Activated CD4-positive, alpha-beta T cell treated with anti-CD3 and anti-CD28 coated beads for 4 hours (primary cell): ENCODE data around the gene ATP6V1B1.
A peak's percentile ranks its signal among the peaks of the same experiment; 100 is the strongest.

Experiments
- DNase-seq, 2 donors: peaks; one replicate each; pipeline ENCODE4 v3.0.0-alpha.2; 2020

Gene ATP6V1B1

DNA sequence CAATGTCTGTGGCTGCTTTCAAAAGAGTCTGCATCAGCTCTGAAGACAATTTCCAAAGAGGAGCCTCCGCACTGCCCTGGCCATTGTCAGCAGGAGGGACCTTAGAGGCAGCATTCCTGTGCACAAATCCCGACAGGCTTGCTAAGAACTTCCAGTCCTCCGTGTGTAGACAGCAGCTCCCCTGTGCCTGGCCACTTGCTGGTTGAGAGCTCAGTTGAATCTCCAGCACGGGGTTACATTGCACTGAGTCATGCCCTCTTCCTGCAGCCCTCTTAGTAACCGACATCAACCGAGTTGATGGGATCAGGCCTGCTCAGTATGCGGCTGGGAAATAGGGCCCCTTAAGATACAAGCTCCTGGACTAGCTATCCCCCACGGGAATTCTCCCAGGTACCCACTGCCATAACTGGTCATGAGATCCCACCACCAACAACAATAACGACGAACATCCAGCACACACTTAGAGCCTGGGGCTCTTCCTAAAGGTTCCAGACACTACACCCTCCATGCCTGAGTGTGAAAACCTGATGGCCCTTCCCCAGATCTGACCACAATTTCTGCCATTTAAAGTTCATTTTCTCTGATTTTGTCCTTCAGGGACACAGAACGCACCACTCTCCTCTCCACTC lies 12.0 kb downstream of the ATP6V1B1 start:
- no peak for DNase-seq

DNA sequence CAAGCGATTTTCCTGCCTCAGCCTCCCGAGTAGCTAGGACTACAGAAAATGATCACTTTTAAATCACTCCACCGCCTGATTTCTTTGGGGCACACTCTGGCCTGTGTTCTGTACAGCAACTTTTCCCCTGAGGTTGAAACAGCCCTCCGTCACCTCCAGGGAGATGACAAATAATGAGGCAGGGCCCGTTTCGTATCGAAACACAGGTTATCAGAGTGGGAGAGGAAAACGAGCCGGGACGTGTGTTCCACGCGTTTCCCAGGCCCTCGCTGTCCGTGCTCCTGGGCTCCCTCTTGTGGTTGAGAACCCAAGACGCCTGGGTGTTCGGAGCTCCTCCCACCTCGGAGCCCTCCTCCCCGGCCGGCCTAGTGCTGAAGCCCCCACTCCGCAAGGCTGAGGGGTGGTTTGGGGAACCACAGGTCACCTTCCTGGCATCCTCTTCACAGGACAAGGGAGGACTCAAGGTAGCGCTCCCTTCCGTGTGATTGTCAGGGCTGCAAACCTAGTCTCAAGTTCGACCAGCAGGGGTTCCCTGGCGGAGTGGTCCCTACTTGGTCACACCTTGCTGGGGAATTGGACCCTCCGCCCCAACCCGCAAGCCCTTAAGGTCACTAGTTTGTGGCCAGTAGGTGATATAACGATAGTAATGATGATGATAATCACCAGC lies 12.8 kb downstream of the ATP6V1B1 start:
- DNase-seq = peak; percentile 76 to 83

DNA sequence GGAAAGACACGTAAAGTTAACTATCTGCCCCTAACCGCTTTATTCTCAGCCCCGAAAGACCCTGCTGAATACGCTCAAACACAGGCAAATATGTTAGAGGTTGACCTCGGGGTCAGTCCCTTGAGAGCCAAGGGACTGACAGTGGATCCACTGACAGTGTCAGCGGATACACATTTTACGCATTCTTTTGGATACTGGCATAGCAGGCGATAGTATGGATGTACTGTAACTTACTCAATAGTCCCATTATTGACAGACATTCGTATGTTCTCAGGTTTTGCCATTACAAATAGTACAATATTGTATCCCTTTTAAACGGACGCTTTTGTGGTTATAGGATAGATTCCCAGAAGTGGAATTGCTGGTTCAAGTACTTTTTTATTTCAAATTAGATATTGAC lies 13.4 kb downstream of the ATP6V1B1 start:
- DNase-seq = no peak

DNA sequence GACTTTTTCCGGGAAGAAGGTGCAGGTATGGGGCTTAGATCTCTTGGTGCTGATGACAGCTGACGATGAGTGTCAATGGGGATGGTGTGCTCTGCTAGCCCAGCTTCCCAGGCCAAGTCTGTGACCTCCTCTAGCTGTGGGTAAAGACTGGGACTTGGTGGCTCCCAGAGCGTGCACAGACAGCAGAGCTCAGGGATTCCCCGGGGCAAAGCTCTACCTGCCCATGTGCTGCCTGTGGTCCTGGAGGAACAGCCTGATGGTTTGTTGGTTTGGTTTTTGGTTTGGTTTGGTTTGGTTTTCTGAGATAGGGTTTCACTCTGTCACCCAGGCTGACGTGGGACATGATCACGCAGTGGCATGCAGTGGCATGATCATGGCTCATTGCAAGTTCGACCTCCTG lies 19.2 kb downstream of the ATP6V1B1 start:
- DNase-seq = no peak

DNA sequence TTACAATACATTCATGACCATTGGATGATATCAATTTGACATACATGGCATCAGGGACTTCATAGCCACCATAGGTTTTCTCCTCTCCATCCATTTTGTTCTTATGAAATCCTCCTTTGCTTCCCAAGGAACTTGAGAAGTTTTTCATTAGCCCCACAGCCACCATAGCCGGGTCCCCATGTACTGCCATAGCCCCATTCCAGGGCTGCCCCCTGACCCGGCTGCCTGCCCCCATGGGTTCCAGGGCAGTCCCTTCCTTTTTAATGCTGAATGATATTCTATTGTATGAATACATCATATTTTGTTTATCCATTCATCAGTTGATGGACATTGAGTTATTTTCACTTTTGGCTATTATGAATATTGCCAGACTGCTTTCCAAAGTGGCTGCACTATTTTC lies 20.4 kb downstream of the ATP6V1B1 start:
- no peak for DNase-seq

DNA sequence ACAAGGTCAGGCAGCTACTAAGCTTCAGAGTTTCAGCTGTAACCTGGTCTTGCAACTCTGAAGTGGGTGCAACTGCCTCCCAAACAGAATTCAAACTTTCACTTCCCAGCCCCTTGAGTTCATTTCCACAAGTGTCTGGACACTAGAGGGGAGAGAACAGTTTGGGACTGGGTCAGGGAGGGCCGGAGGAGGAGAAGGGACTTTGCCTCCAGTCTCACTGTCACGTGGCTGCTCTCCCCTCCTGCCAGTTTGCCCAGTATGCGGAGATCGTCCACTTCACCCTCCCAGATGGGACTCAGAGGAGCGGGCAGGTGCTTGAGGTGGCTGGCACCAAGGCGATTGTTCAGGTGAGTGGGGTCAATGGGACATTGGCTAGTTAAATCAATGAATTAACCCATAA lies 22.1 kb downstream of the ATP6V1B1 start:
- no peak for DNase-seq

DNA sequence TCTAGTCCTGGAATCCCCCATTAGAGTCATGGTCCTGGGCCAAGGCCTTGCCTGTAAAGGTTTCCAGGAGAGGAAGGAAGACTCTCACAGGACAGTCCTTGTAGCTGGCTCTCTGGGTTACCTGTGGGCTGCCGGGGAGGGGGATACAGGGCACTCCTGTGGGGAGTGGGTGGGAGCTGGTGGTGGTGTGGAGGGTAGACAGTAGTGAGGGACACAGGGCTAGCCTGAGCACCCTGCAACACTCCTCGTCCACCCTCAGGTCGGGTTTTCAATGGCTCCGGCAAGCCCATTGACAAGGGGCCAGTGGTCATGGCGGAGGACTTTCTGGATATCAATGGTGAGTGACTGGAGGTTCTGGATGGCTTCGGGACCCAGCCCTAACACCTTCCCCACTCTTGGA lies 23.1 kb downstream of the ATP6V1B1 start:
- DNase-seq = no peak

DNA sequence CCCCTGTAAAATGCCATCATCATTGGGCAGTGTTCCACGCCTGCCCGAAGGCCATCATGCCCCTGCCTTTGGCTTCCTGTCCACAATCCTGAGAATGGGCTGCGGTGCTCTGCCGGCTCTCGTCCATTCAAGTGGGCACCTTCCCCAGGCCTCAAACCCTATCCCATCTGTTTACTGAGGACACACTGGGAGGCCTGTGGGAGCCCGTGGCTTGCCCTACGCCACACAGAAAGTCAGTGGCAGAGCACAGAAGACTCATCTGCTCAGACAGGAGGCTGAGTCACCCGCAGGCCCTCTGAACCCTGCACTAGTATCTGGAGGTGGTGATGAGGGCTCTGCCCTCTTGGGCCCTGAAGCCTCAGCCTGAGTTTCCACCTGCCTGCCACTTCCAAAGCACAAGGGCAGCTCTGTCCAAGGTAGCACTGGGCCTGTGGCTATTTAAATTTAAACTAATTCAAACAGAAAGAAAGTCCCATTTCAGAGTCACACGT lies 23.6 kb downstream of the ATP6V1B1 start:
- DNase-seq = no peak

DNA sequence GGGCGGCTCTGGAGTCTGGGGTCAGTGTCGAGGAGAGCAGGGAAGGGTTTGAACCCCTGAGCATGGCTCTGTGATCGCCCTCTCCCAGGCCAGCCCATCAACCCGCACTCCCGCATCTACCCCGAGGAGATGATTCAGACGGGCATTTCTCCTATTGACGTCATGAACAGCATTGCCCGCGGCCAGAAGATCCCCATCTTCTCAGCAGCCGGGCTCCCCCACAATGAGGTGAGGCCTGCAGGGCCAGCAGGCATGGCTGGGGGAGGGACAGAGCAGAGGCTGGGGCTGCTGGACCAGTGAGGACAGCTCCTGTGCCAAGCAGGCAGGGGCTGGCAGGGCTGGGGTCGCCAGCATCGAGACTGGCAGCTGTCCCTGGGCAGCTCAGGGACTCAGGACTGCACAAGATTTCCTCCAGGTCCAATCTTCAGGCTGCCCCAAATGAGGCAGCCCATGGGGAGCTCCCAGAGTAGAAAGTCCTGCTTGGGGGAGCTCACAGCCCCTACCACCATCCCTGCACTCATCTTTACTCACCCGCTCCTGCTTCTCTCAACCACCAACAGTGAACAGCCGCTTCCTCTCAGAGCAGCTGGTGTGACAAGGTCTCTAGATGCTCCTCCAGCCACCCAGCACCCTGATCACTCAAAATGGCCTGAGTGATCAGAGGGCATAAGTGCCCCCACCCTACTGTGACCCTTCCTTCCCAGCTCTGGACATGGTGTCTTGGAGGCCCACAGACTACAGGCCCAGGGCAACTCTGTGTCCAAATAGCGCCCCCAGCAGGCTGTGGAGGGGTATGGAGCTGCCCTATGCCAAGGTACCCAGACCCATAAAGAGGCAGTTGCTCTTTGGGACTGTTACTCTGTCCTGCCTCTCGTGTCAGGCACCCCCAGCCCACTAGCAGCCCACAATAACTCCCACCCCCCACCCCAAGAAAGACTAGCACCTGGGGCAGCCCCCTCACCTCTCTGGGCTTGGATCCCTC lies 24.4 kb downstream of the ATP6V1B1 start:
- no peak for DNase-seq

DNA sequence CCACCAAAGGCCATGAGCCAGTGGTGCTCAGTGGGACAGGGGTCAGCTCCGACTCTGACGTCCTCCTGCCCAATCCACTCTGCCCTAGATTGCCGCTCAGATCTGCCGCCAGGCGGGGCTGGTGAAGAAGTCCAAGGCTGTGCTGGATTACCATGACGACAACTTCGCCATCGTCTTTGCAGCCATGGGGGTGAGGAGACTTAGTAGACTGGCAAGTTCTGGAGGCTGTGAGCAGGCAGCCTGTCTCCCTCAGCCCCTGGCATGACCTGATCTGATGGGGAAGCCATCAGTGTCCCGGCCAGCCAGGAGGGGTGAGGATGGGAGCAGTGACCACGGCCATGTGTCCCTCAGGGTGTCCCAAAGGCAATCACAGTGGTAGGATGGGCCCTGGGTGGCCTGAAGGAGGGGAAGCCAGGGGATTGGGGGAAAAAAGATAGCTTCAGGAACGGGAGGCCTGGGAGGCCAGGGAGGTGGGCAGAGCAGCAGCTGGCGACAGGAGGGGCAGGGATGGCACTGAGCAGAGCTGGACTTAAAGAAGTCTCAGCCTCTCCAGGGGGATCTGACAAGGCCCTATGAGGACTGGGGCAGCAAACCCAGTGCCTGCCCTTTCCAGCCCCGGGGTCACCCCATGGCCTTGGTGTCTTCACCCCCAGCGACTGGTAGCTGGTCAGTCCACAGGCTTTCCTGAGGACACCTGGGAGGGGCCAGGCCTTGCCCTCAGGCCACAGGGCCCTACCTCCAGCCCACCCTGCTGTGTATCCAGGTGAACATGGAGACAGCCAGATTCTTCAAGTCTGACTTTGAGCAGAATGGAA lies 25.3 kb downstream of the ATP6V1B1 start:
- DNase-seq = no peak

DNA sequence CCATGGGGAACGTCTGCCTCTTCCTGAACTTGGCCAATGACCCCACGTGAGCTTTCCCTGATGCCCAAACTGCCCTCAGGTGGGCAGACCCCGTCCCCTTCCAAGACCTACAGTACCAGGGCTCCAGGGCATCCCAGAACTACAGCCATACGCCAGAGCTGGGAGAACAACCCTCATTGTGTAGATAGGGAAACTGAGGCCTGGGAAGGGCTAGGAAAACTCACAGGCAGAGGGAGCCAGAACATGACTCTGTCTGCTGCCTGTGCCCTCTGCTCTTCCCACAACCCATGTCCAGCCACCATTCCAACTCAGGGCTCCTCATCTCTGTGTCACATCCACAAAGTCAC lies 25.9 kb downstream of the ATP6V1B1 start:
- DNase-seq = no peak

DNA sequence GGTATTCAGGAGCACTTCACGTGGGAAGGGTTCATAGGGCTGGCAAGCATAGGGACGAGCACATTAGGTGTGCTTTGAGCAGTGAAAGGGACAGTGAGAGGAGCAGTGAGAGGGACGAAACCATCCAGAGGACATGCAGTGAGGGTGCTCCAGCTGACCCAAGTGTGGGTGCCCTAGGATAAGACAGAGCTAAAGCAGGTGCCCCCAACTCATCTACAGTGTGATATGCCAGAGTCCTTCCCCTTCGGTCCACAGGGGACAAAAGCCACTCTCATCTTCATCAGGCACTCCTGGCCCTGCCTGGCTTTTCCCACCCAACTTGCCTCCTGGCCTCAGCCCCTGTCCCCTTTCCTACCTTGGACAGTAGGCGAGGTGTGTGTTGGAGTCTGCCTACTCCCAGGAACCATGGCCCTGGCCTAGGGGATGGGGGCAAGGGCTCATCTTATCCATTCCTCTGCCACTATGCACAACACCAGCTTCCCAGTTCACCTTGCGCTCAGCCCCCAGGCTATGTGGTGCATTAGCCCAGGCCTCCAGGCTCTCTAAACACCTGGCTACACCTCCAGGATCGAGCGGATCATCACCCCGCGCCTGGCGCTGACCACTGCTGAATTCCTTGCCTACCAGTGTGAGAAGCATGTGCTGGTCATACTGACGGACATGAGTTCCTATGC lies 26.6 kb downstream of the ATP6V1B1 start:
- no peak for DNase-seq

DNA sequence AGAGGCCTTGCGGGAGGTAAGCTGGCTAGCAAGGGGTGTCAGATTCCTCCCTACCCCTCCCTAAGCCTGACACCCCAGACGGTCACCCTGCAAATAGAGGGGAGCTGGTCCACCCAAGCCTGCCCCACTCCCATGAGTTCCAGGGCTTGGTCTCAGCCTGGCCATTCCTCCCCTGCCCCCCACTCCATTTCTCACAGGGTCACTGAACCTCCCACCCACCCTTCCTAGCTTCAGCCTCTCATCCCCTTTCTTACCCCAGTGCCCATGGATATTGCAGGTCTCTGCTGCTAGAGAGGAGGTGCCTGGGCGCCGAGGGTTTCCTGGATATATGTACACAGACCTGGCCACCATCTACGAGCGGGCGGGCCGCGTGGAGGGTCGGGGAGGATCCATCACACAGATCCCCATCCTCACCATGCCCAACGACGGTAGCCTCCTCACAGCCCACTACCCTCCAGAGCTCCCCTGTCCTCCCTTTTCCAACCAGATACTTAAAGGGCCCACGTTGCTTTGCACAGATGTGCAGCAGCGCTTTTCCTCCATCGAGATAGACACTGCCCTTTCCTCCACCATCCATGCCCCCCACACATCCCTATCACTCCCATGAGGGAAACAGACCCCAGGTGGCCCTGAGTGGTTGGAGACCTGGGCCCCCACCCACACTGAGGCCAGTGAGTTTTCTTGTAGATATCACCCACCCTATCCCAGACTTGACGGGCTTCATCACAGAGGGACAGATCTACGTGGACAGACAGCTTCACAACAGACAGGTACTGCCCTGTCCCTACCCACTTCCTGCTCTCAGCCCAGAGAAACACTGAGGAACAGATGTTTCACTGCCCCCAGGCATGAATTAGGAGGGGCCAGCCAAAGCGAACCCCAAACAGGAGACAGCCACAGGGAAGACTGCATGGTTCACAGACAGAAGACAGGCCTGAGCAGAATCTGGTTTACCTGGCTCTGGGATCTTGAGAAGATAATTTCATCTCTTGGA lies 27.5 kb downstream of the ATP6V1B1 start:
- no peak for DNase-seq

DNA sequence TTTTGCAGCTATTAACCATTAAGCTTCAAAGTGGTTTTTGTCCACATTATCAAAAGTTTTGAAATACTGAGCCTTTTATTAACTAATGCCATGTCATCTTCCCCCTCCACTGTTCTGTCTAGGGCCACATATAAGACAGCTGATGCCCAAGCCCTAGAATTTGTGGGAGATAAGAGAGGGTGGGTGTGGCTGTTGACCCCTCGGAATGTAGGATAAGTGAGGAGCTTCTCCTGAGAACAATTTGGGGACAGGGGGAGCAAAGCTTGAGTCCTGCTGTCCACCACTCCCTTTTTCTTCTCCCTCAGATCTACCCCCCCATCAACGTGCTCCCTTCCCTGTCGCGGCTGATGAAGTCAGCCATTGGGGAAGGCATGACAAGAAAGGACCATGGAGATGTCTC lies 28.4 kb downstream of the ATP6V1B1 start:
- DNase-seq = no peak

DNA sequence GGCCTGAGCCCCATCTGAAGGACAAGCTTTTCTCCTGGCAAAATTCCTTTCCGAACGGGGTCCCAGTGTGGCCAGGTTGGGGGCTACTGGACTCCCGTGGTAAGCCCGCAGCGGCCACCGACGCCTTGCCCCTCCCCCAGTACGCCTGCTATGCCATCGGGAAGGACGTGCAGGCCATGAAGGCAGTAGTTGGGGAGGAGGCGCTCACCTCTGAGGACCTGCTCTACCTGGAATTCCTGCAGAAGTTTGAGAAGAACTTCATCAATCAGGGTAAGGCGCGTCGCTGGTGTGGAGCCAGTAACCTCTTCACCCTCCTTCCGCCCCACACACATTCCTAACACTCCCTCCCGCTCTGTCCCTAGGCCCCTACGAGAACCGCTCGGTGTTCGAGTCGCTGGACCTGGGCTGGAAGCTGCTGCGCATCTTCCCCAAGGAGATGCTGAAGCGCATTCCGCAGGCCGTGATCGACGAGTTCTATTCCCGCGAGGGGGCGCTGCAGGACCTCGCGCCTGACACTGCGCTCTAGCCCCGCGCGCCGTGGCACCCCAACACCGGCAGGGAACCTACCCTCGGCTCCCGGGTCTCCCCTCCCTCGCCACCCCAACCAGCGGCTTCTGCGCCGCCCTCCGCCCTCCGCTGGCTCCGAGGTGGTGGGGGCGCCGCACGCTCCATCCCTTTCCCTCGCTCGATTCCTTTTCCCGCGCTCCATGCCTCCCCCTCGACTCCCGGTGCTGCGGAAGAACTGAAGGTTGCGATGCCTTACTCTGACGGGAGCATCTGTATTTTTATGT lies 29.1 kb downstream of the ATP6V1B1 start:
- peak; percentile 79 to 82 for DNase-seq

DNA sequence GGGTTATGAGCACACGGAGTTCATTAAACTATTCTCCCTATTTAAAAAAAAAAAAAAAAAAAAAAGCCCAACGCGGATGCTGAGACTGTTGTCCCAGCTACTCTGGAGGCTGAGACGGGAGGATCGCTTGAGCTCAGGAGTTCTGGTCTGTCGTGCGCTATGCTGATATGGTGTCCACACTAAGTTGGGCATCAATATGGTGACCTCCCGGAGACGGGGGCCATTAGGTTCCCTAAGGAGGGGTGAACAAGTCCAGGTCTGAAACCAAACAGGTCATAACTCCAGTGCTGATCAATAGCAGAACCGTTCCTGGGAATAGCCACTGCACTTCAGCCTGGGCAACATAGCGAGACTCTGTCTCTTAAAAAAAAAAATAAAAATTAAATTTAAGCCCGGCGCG lies 29.8 kb downstream of the ATP6V1B1 start:
- DNase-seq = no peak

DNA sequence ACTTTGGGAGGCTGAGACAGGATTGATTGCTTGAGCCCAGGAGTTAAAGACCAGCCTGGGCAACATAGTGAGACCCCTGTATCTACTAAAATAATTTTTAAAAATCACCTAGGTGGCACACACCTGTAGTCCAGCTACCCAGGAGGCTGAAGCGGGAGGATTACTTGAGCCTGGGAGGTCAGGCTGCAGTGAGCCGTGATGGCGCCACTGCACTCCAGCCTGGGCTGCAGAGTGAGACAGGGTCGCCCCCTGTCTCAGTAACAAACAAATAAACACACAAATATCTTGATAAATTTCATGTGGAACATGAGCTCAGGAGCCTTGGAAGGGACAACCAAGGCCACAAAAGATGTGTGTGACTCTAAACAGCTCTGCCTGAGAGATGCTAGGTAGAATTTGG lies 31.0 kb downstream of the ATP6V1B1 start:
- DNase-seq = no peak

DNA sequence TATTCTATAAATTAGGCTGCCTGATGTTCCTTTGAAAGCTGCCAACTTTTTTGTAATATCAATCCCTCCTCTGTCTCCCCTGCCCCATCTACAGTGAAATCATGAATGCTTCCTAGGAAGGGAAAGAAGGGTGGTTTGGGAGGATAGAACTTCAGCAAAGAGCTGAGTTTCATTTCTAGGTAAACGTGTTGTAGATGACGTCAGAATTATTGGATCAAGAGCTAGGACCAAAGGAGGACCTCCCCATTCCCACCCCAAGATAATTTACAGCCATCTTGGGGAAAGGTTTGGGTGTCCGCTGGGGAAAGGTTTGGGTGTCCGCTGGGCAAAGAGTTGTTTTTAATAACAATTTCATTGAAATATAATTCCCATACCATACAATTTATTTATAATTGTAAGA lies 31.5 kb downstream of the ATP6V1B1 start:
- DNase-seq = no peak

DNA sequence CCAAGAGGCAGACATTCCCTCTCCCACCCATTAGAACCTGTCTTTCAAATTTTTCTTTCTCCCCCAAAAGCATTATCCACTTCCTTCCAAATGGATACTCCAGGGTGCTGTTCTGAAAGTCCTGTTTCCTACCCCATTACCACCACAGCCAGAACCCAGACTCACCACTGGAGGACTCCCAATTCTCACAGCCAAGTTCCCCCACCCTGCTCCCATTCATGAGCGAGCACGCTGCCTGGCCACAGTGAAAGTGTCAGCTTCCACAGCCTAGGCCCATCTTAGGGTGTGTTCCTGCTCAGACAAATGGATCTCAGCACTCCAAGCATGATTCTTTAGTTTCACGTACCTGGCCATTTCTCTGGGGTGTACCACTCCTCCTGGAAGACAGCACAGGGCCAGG lies 38.9 kb downstream of the ATP6V1B1 start:
- DNase-seq = no peak

DNA sequence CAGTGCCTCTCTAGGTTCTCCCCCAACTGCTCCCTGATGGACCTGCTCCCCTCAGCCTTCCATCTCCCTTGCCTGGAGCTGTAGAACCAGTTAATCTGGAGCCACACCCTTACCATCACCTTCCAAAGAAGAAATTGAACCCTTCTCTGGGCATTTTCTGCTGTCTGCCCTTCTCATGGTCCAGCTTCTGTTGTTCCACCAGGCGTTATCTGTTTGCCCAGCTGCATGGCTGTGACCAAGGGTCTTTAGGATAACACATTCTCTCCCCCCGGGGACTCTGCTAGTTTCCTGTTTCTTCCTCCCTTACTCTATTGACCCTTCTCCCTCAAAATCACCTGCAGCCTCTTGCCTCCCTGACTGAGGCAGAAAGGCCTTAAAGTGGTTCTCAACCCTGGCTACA lies 39.5 kb downstream of the ATP6V1B1 start:
- DNase-seq = no peak
